Glomerular endothelial cell (primary cell): Measurements from ENCODE around the gene CCDC167. TPM values are rescaled to one million over a fixed set of nuclear protein-coding genes. Genes with fewer than 3 reads are reported as not detected.

Experiments
- DNase-seq: peaks from one replicate; pipeline ENCODE4 v3.0.0-alpha.2; 2011; ENCODE audit warnings: low read depth, low spot score; ENCODE audit errors: extremely low read depth
- total RNA-seq: library from RNA; depleted of rRNA; stranded (reverse); fragments of >200 nt; gene quantifications from 2 replicates; pipeline ENCODE4 v1.2.3, GENCODE V29; 2015

CCDC167 gene
- total RNA-seq, 1 donor from 2014 or later, result 79.9 TPM

DNA sequence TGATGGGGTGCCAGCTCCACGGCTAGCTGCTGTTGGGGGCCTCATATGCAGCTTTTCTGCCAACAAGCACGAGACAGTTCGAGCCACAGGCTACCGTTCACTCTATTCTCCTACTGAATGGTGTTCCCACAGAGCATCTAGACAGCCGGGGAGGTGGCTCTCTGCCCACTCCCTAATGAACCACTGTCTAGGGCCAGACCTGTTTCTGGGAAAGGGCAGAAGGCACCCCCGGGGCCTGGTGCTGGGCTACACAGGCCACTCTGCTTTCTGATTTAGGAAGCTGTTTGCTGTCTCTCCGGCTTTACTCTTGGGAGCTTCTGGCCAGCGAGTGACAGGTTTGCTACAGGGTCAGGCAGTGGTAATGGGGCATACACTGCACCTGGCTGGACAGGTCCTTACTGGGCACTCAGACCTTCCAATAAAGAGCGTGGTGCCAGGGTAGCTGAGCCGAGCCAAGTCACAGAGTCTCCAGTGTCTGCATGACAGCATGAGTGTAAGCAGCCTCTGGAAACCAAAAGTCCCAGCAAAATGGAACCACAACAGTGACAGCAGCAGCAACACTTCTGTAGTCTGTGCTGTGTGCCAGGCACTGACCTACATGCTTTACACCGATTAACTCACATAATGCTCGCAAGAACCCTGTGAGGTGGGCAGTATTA is 8.4 kb downstream of the CCDC167 start:
- DNase-seq, result no peak

DNA sequence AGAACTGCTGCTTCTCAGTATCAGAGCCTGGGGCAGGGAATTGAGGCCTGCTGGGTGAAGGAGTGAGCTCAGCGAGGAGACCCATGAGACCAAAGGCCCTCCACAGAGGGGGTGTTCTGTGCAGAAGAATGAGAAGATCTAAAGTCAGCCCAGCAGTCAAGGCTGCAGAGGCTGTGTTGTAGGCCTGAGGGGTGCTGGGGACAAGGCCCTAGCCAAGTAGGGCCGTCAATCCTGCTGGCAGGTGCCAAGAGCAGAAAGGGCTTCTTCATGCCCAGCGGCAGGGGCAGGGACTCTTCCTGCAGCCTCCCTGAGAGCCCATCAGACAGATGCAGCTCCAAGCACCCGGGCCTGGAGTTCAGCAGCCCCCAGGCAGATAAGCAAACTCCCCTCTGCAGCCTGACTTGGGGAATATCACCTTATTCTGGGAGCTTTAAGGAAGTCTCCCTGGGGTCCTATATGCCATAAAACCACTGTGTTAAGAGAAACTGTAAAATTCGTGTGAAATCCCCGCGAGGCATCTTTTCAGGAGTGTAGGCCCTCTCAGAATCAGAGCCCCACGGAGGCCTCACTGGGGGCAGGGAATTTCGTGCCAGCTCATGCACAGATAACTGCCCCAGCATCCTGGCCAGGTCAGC is 9.0 kb downstream of the CCDC167 start:
- no peak for DNase-seq

DNA sequence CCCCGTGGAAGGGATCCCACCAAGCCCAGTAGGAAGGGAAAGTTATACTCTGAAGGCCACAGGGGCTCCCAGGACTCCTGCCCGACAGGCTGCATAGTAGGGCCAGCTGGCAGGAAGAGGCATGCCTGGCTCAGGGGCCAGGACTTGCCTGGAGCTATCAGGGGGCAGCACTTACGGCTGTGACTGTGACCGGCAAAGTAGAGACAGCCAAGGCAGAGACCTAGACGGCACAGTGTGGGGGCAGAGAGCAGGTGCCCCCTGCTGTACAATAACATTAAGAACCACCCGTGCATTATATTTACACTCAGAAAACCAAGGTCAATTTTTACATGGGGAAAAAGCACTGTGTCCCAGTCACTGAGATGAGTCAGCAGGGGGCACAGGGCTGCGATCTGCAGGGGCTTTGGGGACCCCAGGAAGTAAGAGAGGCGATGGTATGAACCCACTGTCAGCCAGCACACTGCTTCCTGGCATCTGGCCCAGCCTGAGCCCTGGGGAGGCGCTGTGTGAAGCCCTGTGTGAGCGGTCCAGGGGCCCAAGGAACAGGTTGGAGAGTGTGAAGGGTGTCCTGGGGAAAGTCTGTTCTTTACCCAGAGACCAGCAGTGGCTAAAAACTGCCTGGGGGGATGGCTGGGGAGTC is 9.9 kb downstream of the CCDC167 start:
- no peak for DNase-seq

DNA sequence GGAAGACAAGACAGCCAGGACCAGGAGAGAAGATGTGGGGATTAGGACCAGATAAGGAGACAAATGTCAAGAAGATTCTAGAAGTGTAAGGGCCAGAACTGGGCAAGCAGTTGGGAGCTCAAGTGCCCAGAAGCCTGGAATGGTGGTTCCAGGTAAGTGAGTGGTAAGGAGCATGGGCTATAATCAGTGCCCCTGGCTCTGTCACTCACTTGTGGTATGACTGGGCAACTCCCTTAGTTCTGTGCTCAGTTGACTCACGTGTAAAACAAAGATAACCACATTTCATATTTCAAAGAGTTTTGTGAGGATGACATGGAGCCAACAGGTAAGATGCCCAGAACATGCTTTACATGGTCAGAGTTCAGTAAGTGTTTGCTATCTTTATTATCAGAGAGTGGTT is 11.2 kb downstream of the CCDC167 start:
- no peak for DNase-seq

DNA sequence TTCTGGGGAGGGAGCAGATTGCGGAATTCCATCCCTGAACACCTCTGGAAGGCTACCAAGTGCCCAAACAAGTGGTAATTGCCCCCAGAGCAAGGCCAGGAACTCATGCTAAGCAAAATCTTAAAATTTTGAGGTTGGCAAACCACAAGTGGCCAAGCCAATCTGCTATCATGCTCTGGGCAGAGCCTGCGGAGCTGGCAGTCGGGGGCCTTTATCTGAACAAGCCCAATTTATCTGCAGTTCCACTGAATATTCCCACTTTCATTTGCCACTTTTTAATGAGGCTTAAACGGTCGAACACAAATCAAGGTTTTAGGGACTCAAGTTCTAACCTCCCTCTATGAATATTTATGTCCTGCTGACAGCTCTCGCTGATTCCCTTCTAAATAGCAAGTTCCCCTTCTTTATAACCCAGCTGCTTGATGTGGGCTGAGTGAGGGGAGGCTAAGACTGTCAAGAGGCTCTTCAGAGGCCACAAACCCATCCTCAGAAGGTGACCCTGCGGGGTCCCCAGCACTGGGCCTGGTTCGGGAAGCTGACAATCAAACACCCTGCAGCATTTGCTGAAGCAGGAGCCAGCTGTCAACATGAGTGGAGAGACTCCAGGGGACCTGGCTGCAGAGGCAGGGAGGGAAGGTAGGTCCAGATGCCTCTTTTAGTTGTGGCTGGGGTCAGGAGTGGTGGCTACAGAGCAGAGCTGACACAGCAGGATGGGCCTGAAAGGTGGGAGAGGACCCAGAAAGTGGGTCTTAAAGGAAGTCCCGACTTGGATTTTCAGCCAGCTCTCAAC is 11.9 kb downstream of the CCDC167 start:
- DNase-seq, result no peak

DNA sequence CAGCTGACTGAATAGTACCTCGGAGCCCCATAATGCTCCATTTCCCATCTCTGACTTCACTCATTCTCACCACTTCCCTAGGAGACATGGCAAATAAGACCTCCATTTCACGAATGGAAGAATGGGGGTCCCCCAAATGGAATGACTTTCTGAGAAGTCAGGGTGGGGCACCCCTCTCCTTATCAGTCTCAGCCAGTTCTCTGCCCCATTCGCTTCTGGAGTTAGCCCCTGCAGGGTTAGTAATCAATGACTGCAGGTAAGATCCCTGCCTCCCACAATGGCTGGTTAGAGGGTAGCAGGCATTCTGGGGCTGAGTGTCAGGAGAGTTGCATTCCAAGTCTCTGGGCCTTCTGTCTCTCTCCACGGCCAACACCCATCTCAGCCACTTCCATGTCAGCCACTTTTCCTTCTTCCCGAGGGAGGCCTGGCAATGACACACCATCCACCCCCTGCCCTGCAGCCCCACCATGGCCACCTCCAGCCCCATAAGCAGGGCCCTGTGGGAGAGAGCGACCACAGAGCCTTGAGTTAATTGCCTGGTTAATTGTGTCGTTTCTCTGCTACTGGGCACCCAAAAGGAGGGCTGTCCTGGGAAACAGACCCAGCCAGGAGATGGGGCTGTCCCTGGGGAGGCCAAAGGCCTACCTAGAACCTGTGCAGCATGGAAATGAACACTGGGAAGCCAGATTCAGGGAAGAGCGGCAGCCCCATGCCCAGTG is 13.4 kb downstream of the CCDC167 start:
- DNase-seq, result no peak

DNA sequence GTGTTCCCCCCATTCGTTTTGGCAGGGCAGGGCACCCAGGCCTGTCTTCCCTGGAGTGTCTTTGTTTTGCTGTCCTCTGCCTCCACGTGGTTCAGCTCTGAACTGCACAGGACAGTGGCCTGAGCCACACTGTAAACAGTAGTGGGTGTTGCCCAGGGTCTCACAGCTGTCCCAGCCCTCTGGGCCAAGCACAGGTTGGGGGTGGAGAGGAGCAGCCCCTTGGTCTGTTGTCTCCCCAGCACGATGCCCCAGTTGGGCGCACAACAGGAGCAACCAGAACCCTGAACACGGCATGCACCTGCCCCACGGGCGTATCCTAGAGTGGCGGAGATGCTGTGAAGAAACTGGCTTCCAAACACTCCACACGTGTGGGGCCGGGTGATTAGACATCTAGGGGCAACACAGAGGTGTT is 14.4 kb downstream of the CCDC167 start:
- DNase-seq, result no peak

DNA sequence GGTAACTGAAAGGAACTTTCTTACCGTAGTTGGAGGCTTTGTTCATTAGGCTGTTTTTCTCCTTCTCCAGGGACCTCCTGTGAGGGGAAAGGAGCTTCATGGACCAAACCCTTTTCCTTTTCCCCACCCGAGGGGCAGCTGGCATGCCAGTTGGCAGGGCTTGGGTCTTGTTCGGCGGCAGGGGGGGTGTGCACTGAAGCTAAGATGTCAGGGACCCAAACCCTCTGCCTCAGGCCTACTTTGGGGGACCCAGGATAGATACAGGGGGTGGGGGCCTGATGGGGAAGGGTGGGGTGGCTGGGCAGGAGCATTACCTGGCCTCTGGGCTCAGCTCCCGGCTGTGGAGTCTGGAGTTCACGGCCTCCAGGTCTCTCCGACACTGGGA is 14.9 kb downstream of the CCDC167 start:
- DNase-seq, result no peak

DNA sequence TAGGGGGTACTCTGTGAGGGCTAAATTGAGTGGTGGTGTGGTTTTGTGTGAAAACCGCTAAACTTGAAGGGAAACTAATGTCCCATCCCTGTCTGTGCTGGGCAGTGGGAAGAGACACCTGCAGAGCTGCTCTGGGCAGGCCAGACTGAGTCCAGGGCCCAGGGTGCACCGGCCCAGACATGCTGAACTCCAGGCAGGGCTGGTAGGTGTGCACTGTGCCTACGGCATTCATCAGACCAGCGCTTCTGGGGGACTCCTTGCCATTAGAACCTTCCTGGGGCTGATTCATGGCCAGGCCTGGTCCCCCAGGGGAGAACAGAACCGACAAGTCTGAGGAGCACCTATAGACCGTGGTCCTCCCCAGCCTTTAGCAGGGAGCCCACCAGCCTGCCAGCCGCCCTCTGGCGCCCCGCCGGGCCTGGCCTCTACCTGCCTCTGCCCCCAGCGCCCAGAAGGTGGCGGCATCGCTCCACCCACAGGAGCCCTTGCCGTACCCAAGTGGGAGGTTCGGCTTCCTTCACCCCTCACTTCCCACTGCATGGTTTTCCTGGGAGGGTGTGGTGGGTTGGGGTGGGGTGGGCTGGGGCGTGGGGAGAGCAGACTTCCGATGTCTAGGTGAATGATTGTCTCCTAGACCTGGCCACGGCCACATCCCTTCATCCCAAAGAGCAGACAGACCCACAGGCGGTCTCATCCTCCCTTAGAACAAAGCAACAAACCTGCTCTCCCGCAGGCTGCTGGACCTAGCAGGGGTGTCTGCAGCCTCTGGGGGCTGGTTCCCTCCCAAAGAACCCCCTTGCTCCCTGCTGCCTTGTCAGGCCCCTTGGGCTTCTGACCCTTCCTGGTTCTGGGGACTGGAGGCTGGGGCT is 15.5 kb downstream of the CCDC167 start:
- no peak for DNase-seq

DNA sequence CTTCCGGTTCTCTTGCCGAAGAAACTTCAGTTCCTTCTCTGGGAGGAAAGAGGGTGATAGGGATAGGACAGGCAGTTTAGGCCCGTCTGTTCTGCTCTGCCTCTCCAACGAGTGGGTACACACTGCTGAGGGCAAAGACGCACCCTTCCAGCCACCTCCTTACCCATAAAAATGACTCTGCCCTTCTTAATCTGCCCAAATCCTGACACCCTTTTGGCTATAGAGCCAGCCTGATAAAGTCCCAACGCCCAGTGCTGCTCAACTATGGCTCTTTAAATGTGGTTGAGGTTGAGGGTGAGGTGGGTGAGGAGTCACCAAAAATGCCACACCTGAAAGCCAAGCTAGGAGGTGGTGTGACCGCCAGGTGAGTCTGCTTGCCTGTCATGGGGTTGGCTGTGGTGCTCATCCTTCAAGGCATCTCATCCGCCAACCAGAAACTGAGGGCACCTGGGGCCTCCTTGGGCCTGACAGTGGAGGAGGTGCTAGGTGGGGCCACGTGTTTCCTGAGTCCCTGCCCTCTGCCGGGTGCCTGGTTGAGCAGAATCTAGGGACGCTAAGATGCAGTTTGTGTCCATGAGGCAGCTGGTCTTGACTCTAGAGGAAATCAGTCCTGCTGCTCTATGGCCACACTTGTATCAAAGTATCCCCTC is 16.3 kb downstream of the CCDC167 start:
- DNase-seq, result no peak

DNA sequence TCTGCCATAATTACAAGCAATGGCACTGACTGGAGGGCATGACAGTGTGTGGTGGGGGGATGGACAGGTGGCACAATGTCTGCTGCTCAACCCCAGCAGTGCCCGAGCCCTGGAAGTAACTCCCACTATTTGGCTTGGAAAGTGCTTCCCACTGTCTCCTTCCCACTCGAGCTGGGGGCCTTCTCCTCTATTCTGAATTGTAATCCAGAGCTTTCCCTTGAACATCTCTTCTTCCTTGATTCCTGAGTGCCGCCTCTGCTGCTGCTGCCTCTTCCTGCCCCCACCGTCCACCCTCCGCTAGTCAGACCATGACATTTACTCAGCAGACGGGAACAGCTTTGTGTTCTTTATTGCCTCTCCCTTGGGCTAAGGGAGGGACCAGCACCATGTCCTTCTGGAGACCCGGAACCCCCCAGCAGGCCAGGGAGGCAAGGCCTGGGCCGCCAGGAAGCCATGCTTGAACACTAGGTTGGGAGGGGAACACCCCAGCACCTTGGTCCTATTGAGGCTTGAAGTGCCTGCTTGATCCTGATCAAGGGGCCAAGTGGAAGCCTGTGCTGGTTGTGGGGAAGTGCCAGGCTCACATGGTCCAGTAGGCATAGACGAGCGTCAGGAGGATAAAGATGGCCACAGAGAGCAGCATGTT is 17.0 kb downstream of the CCDC167 start:
- no peak for DNase-seq

DNA sequence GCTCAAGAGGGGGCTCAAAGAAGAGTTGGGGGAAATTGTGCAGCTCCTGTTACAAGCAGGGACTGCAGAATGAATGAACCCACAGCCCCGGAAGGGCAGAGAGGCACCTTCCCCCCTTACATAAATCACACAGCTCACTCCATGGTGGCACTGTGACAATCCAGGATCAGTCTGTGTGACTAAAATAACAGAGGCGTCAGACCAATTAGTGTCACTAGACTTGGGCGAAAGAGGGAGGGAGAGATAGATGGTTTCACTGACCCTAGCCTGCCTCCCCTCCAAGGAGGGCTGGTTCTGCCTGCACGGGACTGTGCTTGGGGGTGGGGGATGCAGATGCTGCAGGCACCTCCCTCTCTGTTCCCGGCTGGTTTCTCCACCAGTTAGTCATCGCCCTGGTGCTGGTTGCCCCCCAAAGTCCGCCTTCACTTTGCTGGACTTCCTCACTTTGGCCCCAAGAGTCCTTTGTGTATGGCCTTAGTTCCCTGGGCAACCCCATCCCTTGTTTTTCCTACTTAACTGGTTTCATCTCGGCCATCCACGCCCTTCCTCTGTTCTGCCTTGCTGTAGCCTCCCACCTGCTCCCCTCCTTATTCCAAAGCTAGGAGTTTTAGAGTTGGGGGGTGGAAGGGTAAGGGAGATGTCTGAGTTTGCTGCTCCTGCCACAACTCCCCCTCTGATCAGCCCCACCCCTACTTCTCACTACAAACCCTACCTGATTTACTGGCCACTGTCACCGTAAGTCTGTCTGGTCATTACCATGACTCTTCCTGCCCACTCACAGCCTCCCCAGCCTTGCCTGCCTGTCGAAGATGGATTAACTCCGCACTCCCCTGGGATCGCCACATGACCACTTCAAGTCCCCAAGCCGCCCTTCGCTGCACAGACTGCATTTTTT is 17.7 kb downstream of the CCDC167 start:
- no peak for DNase-seq

DNA sequence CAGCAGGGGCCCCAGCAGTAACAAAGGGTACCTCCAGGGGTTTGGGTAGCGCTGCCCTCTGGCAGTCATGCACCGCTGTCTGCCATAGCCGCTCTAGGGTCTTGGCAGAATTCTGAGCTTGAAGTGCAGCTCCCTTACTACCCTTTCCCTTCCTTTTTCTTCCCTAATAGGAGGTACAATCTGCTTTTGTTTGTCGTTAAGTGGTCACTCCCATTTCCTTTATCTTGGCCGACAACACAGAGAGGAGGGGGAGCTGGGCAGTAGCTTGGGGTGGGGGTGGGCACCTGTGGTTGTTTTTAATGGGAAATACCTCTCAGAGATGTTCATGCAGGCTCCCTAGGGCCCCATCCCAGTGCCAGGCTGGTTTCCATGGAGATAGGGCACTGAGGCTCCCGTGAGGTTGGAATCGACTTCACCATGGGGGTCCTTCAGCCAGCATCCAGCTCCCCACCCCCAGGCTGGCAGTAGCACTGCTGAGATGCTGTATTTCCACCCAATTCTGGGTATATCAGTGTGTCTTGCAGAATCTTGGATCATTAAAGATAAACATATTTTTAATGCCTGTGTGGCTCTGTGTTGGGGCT is 18.6 kb downstream of the CCDC167 start:
- DNase-seq, result no peak

DNA sequence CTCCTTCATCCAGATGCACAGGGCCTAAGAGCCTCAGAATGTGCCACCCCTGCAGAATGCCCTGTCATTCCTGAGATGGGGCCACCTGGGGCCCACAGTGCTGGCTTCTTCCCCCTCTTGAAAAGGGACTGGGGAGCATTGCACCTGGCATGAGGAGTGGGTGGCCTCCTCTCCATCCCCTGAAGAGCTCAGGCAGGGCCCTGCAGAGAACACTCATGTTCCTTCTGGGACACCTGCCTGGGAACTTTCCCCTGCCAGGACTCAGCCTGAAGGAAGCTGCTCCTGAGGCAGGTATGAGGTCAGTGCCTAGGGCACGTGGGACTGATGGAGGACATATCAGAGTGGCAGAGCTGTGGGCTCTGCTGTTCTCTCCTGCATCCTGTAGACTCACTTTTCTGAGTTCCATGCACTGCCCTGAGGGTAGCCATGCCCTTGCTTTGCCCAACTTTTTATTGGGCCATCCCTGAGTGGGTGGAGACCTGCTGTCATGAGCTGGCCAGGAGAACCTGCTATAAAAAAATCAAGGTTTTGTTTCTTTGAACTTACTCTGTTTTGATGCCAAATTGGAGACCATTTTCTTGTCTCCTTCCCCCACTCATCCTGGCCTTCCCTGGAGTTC is 19.5 kb downstream of the CCDC167 start:
- DNase-seq, result no peak

DNA sequence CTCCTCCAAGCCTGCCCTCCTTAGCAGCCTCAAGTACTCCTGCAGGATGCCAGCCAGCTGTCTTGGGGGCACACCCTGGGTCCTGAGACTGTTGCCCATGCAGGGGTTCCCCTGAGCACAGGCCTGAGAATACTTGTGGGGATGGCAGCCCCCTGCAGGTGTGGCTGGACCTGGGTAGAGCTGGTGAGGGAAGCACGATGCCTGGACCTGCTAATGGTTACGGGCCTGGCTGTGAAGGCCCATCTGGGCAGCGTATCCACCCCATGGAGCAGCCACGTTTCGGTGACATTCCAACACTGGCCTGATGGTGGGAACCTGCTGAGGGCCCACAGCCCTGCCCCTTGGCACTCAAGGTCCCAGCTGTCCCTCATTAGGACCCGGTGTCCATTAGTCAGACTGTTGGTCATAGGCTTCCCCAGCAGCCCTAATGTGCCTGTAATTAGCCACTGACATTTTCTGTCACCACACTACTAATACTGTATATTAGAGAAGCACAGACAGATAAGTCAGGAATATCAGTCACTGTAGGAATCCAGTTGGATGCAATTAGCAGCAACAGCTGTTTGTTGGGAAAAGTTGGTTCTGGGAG is 20.3 kb downstream of the CCDC167 start:
- DNase-seq, result no peak

DNA sequence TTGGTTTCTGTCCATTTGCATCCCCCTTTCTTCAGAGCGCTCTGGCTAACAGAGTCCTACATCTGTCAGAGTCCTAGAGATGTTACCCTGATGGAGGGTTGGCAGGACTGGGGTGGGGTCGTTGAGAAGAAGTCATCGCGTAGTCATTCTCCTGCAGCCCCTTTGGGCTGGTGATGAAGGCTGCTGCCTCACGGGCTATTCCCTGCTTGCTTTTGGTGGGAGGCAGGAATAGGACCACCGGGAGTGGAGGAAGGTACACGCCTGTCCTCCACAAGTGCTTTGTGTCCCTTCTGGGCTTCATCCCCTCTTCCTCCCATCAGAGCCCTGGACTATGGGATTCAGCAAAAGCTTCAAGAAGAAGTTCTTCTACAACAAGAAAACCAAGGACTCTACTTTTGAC is 20.9 kb downstream of the CCDC167 start:
- DNase-seq, result no peak
